HCT116 (cell line): ENCODE results near the gene MARCKSL1. TPM values are rescaled to one million over a fixed set of nuclear protein-coding genes. Genes with fewer than 3 reads are reported as not detected.

Experiments
- ATAC-seq: fragments of 200-7000 bp; cut with Tn5 transposase; 2 replicates; pipeline ENCODE4 v1.9.1; 2020; ENCODE audit warnings: mild to moderate bottlenecking, moderate library complexity
- BruUV-seq: library from RNA; stranded (reverse); fragments of 400-500 nt; replicated peaks from 2 replicates; lab custom pipeline; 2021; lab: Mats Ljungman, UMichigan
- CTCF ChIA-PET: fragments of 300-600 bp; sonication (Branson Sonifier 250); formaldehyde crosslinking; loops from one replicate; lab custom pipeline; 2021; ENCODE audit warnings: antibody characterized with exemption; lab: Charles Lee
- POLR2A ChIA-PET: fragments of 300-600, 350-600 bp; sonication (Branson Sonifier 250); formaldehyde crosslinking; loops from one replicate; lab custom pipeline; 2021; ENCODE audit warnings: antibody characterized with exemption; lab: Charles Lee
- RAD21 ChIA-PET, 2 experiments: fragments of 300-600 bp; sonication (Branson Sonifier 250); formaldehyde crosslinking; loops; one replicate each; lab custom pipeline; 2023; ENCODE audit warnings: low total read pairs in 2 of 2; ENCODE audit not compliant: uncharacterized antibody in 2 of 2, unreplicated experiment in 2 of 2, low non-redundant PET in 1 of 2; lab: Charles Lee
- DNase-seq: peaks from one replicate; pipeline ENCODE4 v3.0.0-alpha.2; 2010; ENCODE audit warnings: low read depth, low spot score
- H2AFZ ChIP-seq: fragments of 200-600 bp; shearing (Covaris generic), sonication (generic); 2 replicates; pipeline ENCODE4 v1.6.1; 2017; ENCODE audit warnings: low read depth, mixed run types, mixed read lengths, antibody characterized with exemption, low read length; ENCODE audit not compliant: poor library complexity, severe bottlenecking
- H3K27ac ChIP-seq: 2 replicates; pipeline ENCODE4 v1.5.1; 2012; ENCODE audit warnings: low read depth, low read length
- H3K27me3 ChIP-seq: fragments of 200-600 bp; sonication (generic); 2 replicates; pipeline ENCODE4 v1.6.1; 2016; ENCODE audit warnings: mixed run types, low read length, mixed read lengths; ENCODE audit not compliant: insufficient read depth
- H3K36me3 ChIP-seq, 2 experiments: fragments of 200-500 bp in 1 of 2; fragments of 200-600 bp in 1 of 2; sonication (Bioruptor generic) in 1 of 2; sonication (generic) in 1 of 2; 2 replicates each; pipeline versions ENCODE4 v1.5.1 to v1.6.1; 2014 to 2016; ENCODE audit warnings: low read length in 2 of 2, inconsistent platforms in 1 of 2, mixed read lengths in 1 of 2, mixed run types in 1 of 2; ENCODE audit not compliant: insufficient read depth in 2 of 2, control insufficient read depth in 1 of 2
- H3K4me1 ChIP-seq, 2 experiments: fragments of 200-600 bp in 1 of 2; sonication (generic) in 1 of 2; 2 replicates each; pipeline versions ENCODE4 v1.5.1 to v1.6.1; 2012 to 2017; ENCODE audit warnings: low read length in 2 of 2, inconsistent platforms in 1 of 2, mild to moderate bottlenecking in 1 of 2, mixed read lengths in 1 of 2, mixed run types in 1 of 2, moderate library complexity in 1 of 2; ENCODE audit not compliant: insufficient read depth in 2 of 2, control insufficient read depth in 1 of 2
- H3K4me2 ChIP-seq: fragments of 200-600 bp; sonication (generic); 2 replicates; pipeline ENCODE4 v1.6.1; 2017; ENCODE audit warnings: mixed run types, low read length, mixed read lengths
- H3K4me3 ChIP-seq, 2 experiments: fragments of 200-600 bp in 1 of 2; sonication (generic) in 1 of 2; replicated peaks in 1 of 2; 2 replicates each; pipeline ENCODE4 v1.5.1; 2011 to 2016; ENCODE audit warnings: low read length in 2 of 2, control low read depth in 1 of 2, low read depth in 1 of 2, mild to moderate bottlenecking in 1 of 2, mixed read lengths in 1 of 2, mixed run types in 1 of 2
- H3K79me2 ChIP-seq: fragments of 200-600 bp; sonication (generic); 2 replicates; pipeline ENCODE4 v1.6.1; 2017; ENCODE audit warnings: mild to moderate bottlenecking, mixed run types, low read length, moderate library complexity, mixed read lengths; ENCODE audit not compliant: insufficient read depth
- H3K9ac ChIP-seq: fragments of 200-600 bp; sonication (generic); 2 replicates; pipeline ENCODE4 v1.6.1; 2016; ENCODE audit warnings: low read length, mixed read lengths
- H3K9me2 ChIP-seq: fragments of 200-600 bp; sonication (generic), shearing (Covaris generic); 2 replicates; pipeline ENCODE4 v1.6.1; 2017; ENCODE audit warnings: mixed run types, mild to moderate bottlenecking, moderate library complexity; ENCODE audit not compliant: insufficient read depth
- H3K9me3 ChIP-seq, 2 experiments: fragments of 200-500 bp in 1 of 2; fragments of 200-600 bp in 1 of 2; sonication (Bioruptor generic) in 1 of 2; sonication (generic) in 1 of 2; 2 replicates each; pipeline ENCODE4 v1.6.1; 2014 to 2017; ENCODE audit warnings: low read length in 2 of 2, mixed read lengths in 2 of 2, inconsistent platforms in 1 of 2, low read depth in 1 of 2, mild to moderate bottlenecking in 1 of 2, mixed run types in 1 of 2, moderate library complexity in 1 of 2; ENCODE audit not compliant: control insufficient read depth in 1 of 2, insufficient read depth in 1 of 2
- H4K20me1 ChIP-seq: fragments of 200-600 bp; sonication (generic), shearing (Covaris generic); 2 replicates; pipeline ENCODE4 v1.6.1; 2017; ENCODE audit warnings: mixed run types, mild to moderate bottlenecking, moderate library complexity; ENCODE audit not compliant: insufficient read depth
- ATF3 ChIP-seq: IDR thresholded peaks from 2 replicates; pipeline ENCODE4 v1.6.1; 2012
- CEBPB ChIP-seq: IDR thresholded peaks from 2 replicates; pipeline ENCODE4 v1.6.1; 2012; ENCODE audit warnings: low read depth
- ELF1 ChIP-seq: IDR thresholded peaks from 2 replicates; pipeline ENCODE4 v1.6.1; 2012; ENCODE audit warnings: low read depth, borderline replicate concordance
- EZH2 ChIP-seq: fragments of 200-600 bp; sonication (generic); IDR thresholded peaks from 2 replicates; pipeline ENCODE4 v1.6.1; 2017; ENCODE audit warnings: antibody characterized with exemption, mixed run types
- FOSL1 ChIP-seq: IDR thresholded peaks from 2 replicates; pipeline ENCODE4 v1.6.1; 2012; ENCODE audit warnings: low read depth
- MAX ChIP-seq: IDR thresholded peaks from 2 replicates; pipeline ENCODE4 v1.6.1; 2012
- POLR2AphosphoS5 ChIP-seq: IDR thresholded peaks from 2 replicates; pipeline ENCODE4 v1.6.1; 2011; ENCODE audit warnings: mild to moderate bottlenecking, low read depth, low read length, moderate library complexity
- RAD21 ChIP-seq: IDR thresholded peaks from 2 replicates; pipeline ENCODE4 v1.6.1; 2012; ENCODE audit warnings: low read depth, mild to moderate bottlenecking
- SIN3A ChIP-seq: IDR thresholded peaks from 2 replicates; pipeline ENCODE4 v1.6.1; 2012; ENCODE audit warnings: low read depth
- SP1 ChIP-seq: IDR thresholded peaks from 2 replicates; pipeline ENCODE4 v1.6.1; 2012; ENCODE audit warnings: low read depth
- SRF ChIP-seq: IDR thresholded peaks from 2 replicates; pipeline ENCODE4 v1.6.1; 2012; ENCODE audit warnings: low read depth
- TCF7L2 ChIP-seq: IDR thresholded peaks from 2 replicates; pipeline ENCODE4 v1.7.0; 2011; ENCODE audit warnings: borderline replicate concordance, inconsistent platforms; ENCODE audit not compliant: insufficient read depth, insufficient read length; ENCODE audit errors: extremely low read depth
- ZFX ChIP-seq: fragments of 450-650 bp; IDR thresholded peaks from 2 replicates; pipeline ENCODE4 v1.6.1; 2017
- ZNF274 ChIP-seq: fragments of 200-500 bp; sonication (Bioruptor generic); IDR thresholded peaks from 2 replicates; pipeline ENCODE4 v1.6.1; 2014; ENCODE audit warnings: mild to moderate bottlenecking, low read depth, low read length, inconsistent platforms
- intact Hi-C: fragments of 100-400 bp; cut with micrococcal nuclease; formaldehyde crosslinking; loops from 2 replicates; pipeline ENCODE4 v1.10.0; 2022
- total RNA-seq: library from RNA; stranded (reverse); gene quantifications from one replicate; pipeline ENCODE4 v1.2.1, GENCODE V29; 2021; ENCODE audit not compliant: unreplicated experiment

Gene MARCKSL1
- total RNA-seq, 1 experiment from 2014 or later, result 127 TPM

GRCh38 chr1:32333251-32333963 lies 2.6 kb downstream of the MARCKSL1 start:
- RAD21 ChIA-PET, result no interaction called here
- Histone ChIP-seq H3K36me3 (peaks cover 13 to 42% of the 10 kb centered on the region in 2 experiments), H3K9me2 (no peaks in the 10 kb centered on the region), H3K4me3 (no peak overlapping the region), H3K4me1 (peaks cover 22 to 60% of the 10 kb centered on the region in 2 experiments), H2AFZ (no peak overlapping the region), H3K4me2 (no peak overlapping the region), H3K27ac (peak overlapping the region; percentile 34; the same call in 1 of the 2 replicates), H3K9ac (no peak overlapping the region), H3K79me2 (peaks cover 24% of the 10 kb centered on the region), H4K20me1 (no peaks in the 10 kb centered on the region), H3K9me3 (no peaks in the 10 kb centered on the region), H3K27me3 (no peaks in the 10 kb centered on the region)
- BruUV-seq, result TSS peak; percentile 77
- POLR2A ChIA-PET, result interaction anchor here (1.0 to 1.7 kb wide), 3 partner anchors 12 to 41 kb away, joined by 3 to 9 read pairs (median 3); partner anchors contain the start of gene HDAC1
- TF ChIP-seq SRF (no peak), FOSL1 (no peak), ELF1 (no peak), EZH2 (no peak), ATF3 (no peak), MAX (no peak), POLR2AphosphoS5 (no peak), SP1 (no peak), RAD21 (no peak), ZNF274 (no peak), TCF7L2 (no peak), CEBPB (no peak), SIN3A (no peak), ZFX (no peak)
- ATAC-seq (no peak), DNase-seq (no peak)
- CTCF ChIA-PET, result no interaction called here
- intact Hi-C loops, result no loop called here
